ENCODE results near the gene ARHGAP32.

DNA sequence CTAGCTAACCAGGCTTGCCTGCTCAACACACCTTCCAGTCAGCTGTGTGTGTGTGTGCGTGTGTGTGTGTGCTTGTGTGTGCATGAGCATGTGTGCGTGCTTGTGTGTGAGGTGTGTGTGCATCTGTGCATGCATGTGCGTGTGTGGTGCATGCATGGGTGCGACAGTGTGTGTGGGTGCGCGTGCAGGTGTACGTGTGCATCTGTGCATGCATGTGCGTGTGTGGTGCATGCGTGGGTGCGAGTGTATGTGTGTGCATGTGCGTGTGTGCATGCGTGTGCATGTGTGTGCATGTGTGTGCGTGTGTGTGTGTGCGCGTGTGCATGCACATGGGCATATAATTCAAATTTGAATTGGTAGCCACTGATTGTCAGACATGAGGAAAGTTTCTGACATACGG is 239.0 kb downstream of the ARHGAP32 start:
- TF ChIP-seq, protein P1, sequence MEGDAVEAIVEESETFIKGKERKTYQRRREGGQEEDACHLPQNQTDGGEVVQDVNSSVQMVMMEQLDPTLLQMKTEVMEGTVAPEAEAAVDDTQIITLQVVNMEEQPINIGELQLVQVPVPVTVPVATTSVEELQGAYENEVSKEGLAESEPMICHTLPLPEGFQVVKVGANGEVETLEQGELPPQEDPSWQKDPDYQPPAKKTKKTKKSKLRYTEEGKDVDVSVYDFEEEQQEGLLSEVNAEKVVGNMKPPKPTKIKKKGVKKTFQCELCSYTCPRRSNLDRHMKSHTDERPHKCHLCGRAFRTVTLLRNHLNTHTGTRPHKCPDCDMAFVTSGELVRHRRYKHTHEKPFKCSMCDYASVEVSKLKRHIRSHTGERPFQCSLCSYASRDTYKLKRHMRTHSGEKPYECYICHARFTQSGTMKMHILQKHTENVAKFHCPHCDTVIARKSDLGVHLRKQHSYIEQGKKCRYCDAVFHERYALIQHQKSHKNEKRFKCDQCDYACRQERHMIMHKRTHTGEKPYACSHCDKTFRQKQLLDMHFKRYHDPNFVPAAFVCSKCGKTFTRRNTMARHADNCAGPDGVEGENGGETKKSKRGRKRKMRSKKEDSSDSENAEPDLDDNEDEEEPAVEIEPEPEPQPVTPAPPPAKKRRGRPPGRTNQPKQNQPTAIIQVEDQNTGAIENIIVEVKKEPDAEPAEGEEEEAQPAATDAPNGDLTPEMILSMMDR (IDR thresholded peaks at IDR 0.05; ENCODE audit: poor library complexity), result no peak
- no peak for TF ChIP-seq EZH2phosphoT487 (IDR thresholded peaks at IDR 0.05; ENCODE audit: low read depth, severe bottlenecking, unreplicated experiment)

All from hepatocyte (in vitro differentiated cells).